Measurements from ENCODE around the gene JCAD.

JCAD gene

GRCh38 chr10:30083934-30084333 lies 24.5 kb upstream of the JCAD start:
- H3K27me3 ChIP-seq (ENCODE audit: insufficient read depth, poor library complexity, severe bottlenecking), result no peaks in the 10 kb centered on the region
- TF ChIP-seq GABPA (IDR thresholded peaks at IDR 0.05; ENCODE audit: low read depth) (no peak), POLR2AphosphoS5 (IDR thresholded peaks at IDR 0.05; ENCODE audit: low read depth) (no peak), SPI1 (IDR thresholded peaks at IDR 0.05; ENCODE audit: borderline replicate concordance, low read depth) (no peak), CTCF (IDR thresholded peaks at IDR 0.05; ENCODE audit: insufficient read depth, low read length) (no peak), REST (IDR thresholded peaks at IDR 0.05; ENCODE audit: insufficient replicate concordance, low read depth) (no peak)
- DNase-seq (ENCODE audit: low read depth in 1 of 2, low spot score in 1 of 2), result no peak
- no peak overlapping the region for H3K4me3 ChIP-seq (replicated peaks; ENCODE audit: insufficient read depth, low read length)
- H3K27ac ChIP-seq (replicated peaks), result no peak overlapping the region

GRCh38 chr10:30081182-30081581 lies 21.8 kb upstream of the JCAD start:
- no peak overlapping the region for H3K27ac ChIP-seq (replicated peaks)

GRCh38 chr10:30080161-30080560 lies 20.8 kb upstream of the JCAD start:
- Histone ChIP-seq H3K27me3 (ENCODE audit: insufficient read depth, poor library complexity, severe bottlenecking) (no peaks in the 10 kb centered on the region), H3K4me3 (replicated peaks; ENCODE audit: insufficient read depth, low read length) (no peak overlapping the region), H3K27ac (replicated peaks) (no peak overlapping the region)
- no peak for DNase-seq (ENCODE audit: low read depth in 1 of 2, low spot score in 1 of 2)
- TF ChIP-seq CTCF (IDR thresholded peaks at IDR 0.05; ENCODE audit: insufficient read depth, low read length) (no peak), REST (IDR thresholded peaks at IDR 0.05; ENCODE audit: insufficient replicate concordance, low read depth) (no peak), SPI1 (IDR thresholded peaks at IDR 0.05; ENCODE audit: borderline replicate concordance, low read depth) (no peak), GABPA (IDR thresholded peaks at IDR 0.05; ENCODE audit: low read depth) (no peak), POLR2AphosphoS5 (IDR thresholded peaks at IDR 0.05; ENCODE audit: low read depth) (no peak)

More at GRCh38 chr10:30081182-30081581, 21.8 kb upstream of the JCAD start:
- no peak for TF ChIP-seq GABPA (IDR thresholded peaks at IDR 0.05; ENCODE audit: low read depth)
- no peak overlapping the region for H3K4me3 ChIP-seq (replicated peaks; ENCODE audit: insufficient read depth, low read length)
- H3K27me3 ChIP-seq (ENCODE audit: insufficient read depth, poor library complexity, severe bottlenecking), result no peaks in the 10 kb centered on the region
- DNase-seq (ENCODE audit: low read depth in 1 of 2, low spot score in 1 of 2), result no peak

- TF ChIP-seq POLR2AphosphoS5 (IDR thresholded peaks at IDR 0.05; ENCODE audit: low read depth), result no peak
- no peak for TF ChIP-seq CTCF (IDR thresholded peaks at IDR 0.05; ENCODE audit: insufficient read depth, low read length)
- no peak for TF ChIP-seq REST (IDR thresholded peaks at IDR 0.05; ENCODE audit: insufficient replicate concordance, low read depth)
- no peak for TF ChIP-seq SPI1 (IDR thresholded peaks at IDR 0.05; ENCODE audit: borderline replicate concordance, low read depth)
- TF ChIP-seq GABPA (IDR thresholded peaks at IDR 0.05; ENCODE audit: low read depth), result no peak
- H3K4me3 ChIP-seq (replicated peaks; ENCODE audit: insufficient read depth, low read length), result no peak overlapping the region
- no peak for DNase-seq (ENCODE audit: low read depth in 1 of 2, low spot score in 1 of 2)
- H3K27me3 ChIP-seq (ENCODE audit: insufficient read depth, poor library complexity, severe bottlenecking), result no peaks in the 10 kb centered on the region
- no peak overlapping the region for H3K27ac ChIP-seq (replicated peaks)
Observed at GRCh38 chr10:30079408-30079807, 20.0 kb upstream of the JCAD start.
